Endothelial cell of umbilical vein (primary cell): ENCODE results near the gene ANKS1A. TPM values are rescaled to one million over a fixed set of nuclear protein-coding genes. Genes with fewer than 3 reads are reported as not detected.

ENCODE experiments used
- BruUV-seq: library from RNA; stranded (reverse); fragments of 400-500 nt; replicated peaks from 2 replicates; lab custom pipeline; 2021; lab: Mats Ljungman, UMichigan
- CTCF ChIA-PET: fragments of 300-600, 350-600 bp; sonication (Branson Sonifier 250); formaldehyde crosslinking; loops from one replicate; lab custom pipeline; 2021; ENCODE audit warnings: antibody characterized with exemption, inconsistent platforms; lab: Charles Lee
- POLR2A ChIA-PET: fragments of 300-600, 350-600 bp; sonication (Branson Sonifier 250); formaldehyde crosslinking; loops from one replicate; lab custom pipeline; 2021; ENCODE audit warnings: antibody characterized with exemption, inconsistent platforms; lab: Charles Lee
- DNase-seq: peaks from one replicate; pipeline ENCODE4 v3.0.0-alpha.2; 2011; ENCODE audit warnings: low read depth, low spot score
- FAIRE-seq: peaks from 2 replicates; lab custom pipeline; 2011; peaks lifted over from hg19 to GRCh38; lab: Jason Lieb, UNC
- H2AFZ ChIP-seq: 2 replicates; pipeline ENCODE4 v1.6.0; 2012; ENCODE audit warnings: low read depth, low read length, control low read depth, inconsistent platforms
- H3K27ac ChIP-seq: 2 replicates; pipeline ENCODE4 v1.5.1; 2011; ENCODE audit warnings: low read depth, mild to moderate bottlenecking, control low read depth, low read length, moderate library complexity; ENCODE audit not compliant: insufficient read depth
- H3K27me3 ChIP-seq, 2 experiments: 2 replicates each; pipeline versions ENCODE4 v1.6.0 to v1.6.1; 2011; ENCODE audit warnings: low read length in 2 of 2, mixed read lengths in 1 of 2; ENCODE audit not compliant: control insufficient read depth in 2 of 2, insufficient read depth in 2 of 2
- H3K36me3 ChIP-seq, 2 experiments: 2 replicates in 1 of 2; 3 replicates in 1 of 2; pipeline ENCODE4 v1.5.1; 2011; ENCODE audit warnings: low read length in 2 of 2, mild to moderate bottlenecking in 1 of 2, moderate library complexity in 1 of 2; ENCODE audit not compliant: control insufficient read depth in 2 of 2, insufficient read depth in 2 of 2; ENCODE audit errors: extremely low read depth in 1 of 2
- H3K4me1 ChIP-seq: 3 replicates; pipeline ENCODE4 v1.5.1; 2011; ENCODE audit warnings: mild to moderate bottlenecking, low read length; ENCODE audit not compliant: control insufficient read depth, insufficient read depth; ENCODE audit errors: extremely low read depth
- H3K4me2 ChIP-seq: 2 replicates; pipeline ENCODE4 v1.6.1; 2011; ENCODE audit warnings: low read length, control low read depth, mixed read lengths; ENCODE audit not compliant: insufficient read depth
- H3K4me3 ChIP-seq, 3 experiments: fragments of 200-600 bp in 1 of 3; sonication (generic), shearing (Covaris generic) in 1 of 3; replicated peaks in 1 of 3; 2 replicates each; pipeline ENCODE4 v1.5.1; 2011 to 2016; ENCODE audit warnings: control low read depth in 3 of 3, low read length in 3 of 3, mild to moderate bottlenecking in 2 of 3, inconsistent platforms in 1 of 3, low read depth in 1 of 3, moderate library complexity in 1 of 3; ENCODE audit not compliant: insufficient read depth in 1 of 3
- H3K79me2 ChIP-seq: 2 replicates; pipeline ENCODE4 v1.6.0; 2012; ENCODE audit warnings: low read length, inconsistent platforms; ENCODE audit not compliant: control insufficient read depth, insufficient read depth
- H3K9ac ChIP-seq: replicated peaks from 2 replicates; pipeline ENCODE3; 2011; ENCODE audit warnings: low read length, control low read depth; ENCODE audit not compliant: insufficient read depth; ENCODE audit errors: extremely low read depth
- H3K9me1 ChIP-seq: replicated peaks from 3 replicates; pipeline ENCODE4 v1.6.0; 2011; ENCODE audit warnings: mild to moderate bottlenecking, low read length; ENCODE audit not compliant: control insufficient read depth, insufficient read depth; ENCODE audit errors: extremely low read depth
- H3K9me3 ChIP-seq: replicated peaks from 2 replicates; pipeline ENCODE4 v1.5.1; 2012; ENCODE audit warnings: low read length, inconsistent platforms; ENCODE audit not compliant: control insufficient read depth, insufficient read depth
- H4K20me1 ChIP-seq: replicated peaks from 2 replicates; pipeline ENCODE3; 2011; ENCODE audit warnings: mild to moderate bottlenecking, low read length; ENCODE audit not compliant: control insufficient read depth, insufficient read depth; ENCODE audit errors: extremely low read depth
- CTCF ChIP-seq, 2 donors: IDR thresholded peaks; 1 replicate in 1 of 2; 2 replicates in 1 of 2; pipeline ENCODE4 v1.5.1; 2011; ENCODE audit warnings: low read length in 2 of 2, mild to moderate bottlenecking in 2 of 2, moderate library complexity in 2 of 2, control low read depth in 1 of 2, inconsistent platforms in 1 of 2, low read depth in 1 of 2; ENCODE audit not compliant: insufficient read depth in 1 of 2; ENCODE audit errors: extremely low read depth in 1 of 2
- EZH2 ChIP-seq: IDR thresholded peaks from 2 replicates; pipeline ENCODE4 v1.6.1; 2012; ENCODE audit warnings: borderline replicate concordance, low read depth, mild to moderate bottlenecking, moderate library complexity, low read length, inconsistent platforms; ENCODE audit not compliant: severe bottlenecking
- GATA2 ChIP-seq: IDR thresholded peaks from 2 replicates; pipeline ENCODE4 v1.7.0; 2011; ENCODE audit warnings: low read depth, mild to moderate bottlenecking, moderate library complexity, mixed read lengths, low read length; ENCODE audit not compliant: insufficient read length, insufficient read depth
- POLR2A ChIP-seq: IDR thresholded peaks from 2 replicates; pipeline ENCODE4 v1.6.1; 2012; ENCODE audit warnings: low read depth, mild to moderate bottlenecking, control low read depth, low read length
- POLR2AphosphoS5 ChIP-seq: IDR thresholded peaks from 2 replicates; pipeline ENCODE4 v1.6.1; 2012; ENCODE audit warnings: low read depth, mild to moderate bottlenecking, control low read depth, low read length, moderate library complexity; ENCODE audit not compliant: insufficient read depth
- dilution Hi-C: fragments of 300-500 bp; cut with MboI; formaldehyde crosslinking; loops from one replicate; pipeline ENCODE4 v1.15.0; 2019; ENCODE audit warnings: low sequenced_read_pairs; ENCODE audit not compliant: extremely low pct_ligation_motif_present
- intact Hi-C: fragments of 100-400 bp; cut with micrococcal nuclease; formaldehyde crosslinking; loops from one replicate; pipeline ENCODE4 v1.10.0; 2022
- polyA plus RNA-seq, 4 experiments: library from polyadenylated mRNA; depleted of rRNA in 3 of 4; stranded (reverse) in 3 of 4; unstranded in 1 of 4; fragments of >200 nt; gene quantifications; 2 replicates each; pipeline versions ENCODE4 v1.2.1 to v1.2.3, GENCODE V29; 2011 to 2012; ENCODE audit warnings: missing spikeins in 1 of 4
- total RNA-seq: library from RNA; stranded (reverse); gene quantifications from 2 replicates; pipeline ENCODE4 v1.2.3, GENCODE V29; 2021
- TF ChIP-seq, protein P1 (sequence below): IDR thresholded peaks from 2 replicates; pipeline ENCODE4 v1.6.1; 2011; ENCODE audit not compliant: insufficient read depth, insufficient read length

The ANKS1A gene
- total and polyA plus RNA-seq, 2 donors (not counting 3 experiments of a cell fraction or from before 2014, with no cell fraction given), result 8.9 to 26.1 TPM

DNA sequence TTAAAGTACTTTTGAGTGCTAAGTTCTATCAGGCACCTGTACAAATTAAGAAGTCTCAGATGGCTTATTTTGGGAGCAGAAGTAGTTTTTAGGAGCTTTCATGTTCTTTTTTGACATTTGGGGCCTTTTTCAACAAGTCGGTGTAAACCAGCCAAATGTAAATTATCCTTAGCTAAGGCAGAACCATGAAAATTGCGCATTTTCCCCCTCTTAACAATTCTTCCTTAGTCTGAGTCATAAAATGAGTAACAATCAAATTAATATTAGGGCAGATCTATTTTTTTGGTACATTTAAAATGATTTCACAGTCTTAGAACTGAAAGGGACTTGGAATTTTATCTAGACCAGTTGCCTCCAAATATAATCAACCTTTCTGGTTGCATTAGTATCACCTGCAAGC is 87.2 kb downstream of the ANKS1A start:
- no peak overlapping the region for H3K4me3 ChIP-seq
- H4K20me1 ChIP-seq, result no peaks in the 10 kb centered on the region
- dilution Hi-C loops, result no loop called here
- intact Hi-C loops, result no loop called here
- H3K9me3 ChIP-seq, result no peaks in the 10 kb centered on the region
- H3K4me1 ChIP-seq, result no peaks in the 10 kb centered on the region
- ChIA-PET POLR2A (no interaction called here), CTCF (interaction anchor here (1.2 to 1.5 kb wide), 2 partner anchors 10 to 11 kb away, joined by 3 to 7 read pairs; no protein-coding TSS in a partner anchor)
- BruUV-seq, result no TSS peak
- no peak overlapping the region for H3K9ac ChIP-seq
- DNase-seq, result no peak
- no peak overlapping the region for H3K27ac ChIP-seq
- no peaks in the 10 kb centered on the region for H3K27me3 ChIP-seq
- TF ChIP-seq CTCF (IDR thresholded peaks at IDR 0.05; ENCODE audit: extremely low read depth in 1 of 2, insufficient read depth in 1 of 2, low read depth in 1 of 2, low read length in 2 of 2) (no peak), GATA2 (no peak), POLR2A (no peak), POLR2AphosphoS5 (no peak), EZH2 (no peak)
- TF ChIP-seq, protein P1, sequence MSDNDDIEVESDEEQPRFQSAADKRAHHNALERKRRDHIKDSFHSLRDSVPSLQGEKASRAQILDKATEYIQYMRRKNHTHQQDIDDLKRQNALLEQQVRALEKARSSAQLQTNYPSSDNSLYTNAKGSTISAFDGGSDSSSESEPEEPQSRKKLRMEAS, result no peak
- H3K4me2 ChIP-seq, result no peak overlapping the region
- H3K79me2 ChIP-seq, result no peaks in the 10 kb centered on the region
- no peak overlapping the region for H2AFZ ChIP-seq
- FAIRE-seq, result no peak
- H3K36me3 ChIP-seq, result no peaks in the 10 kb centered on the region
- no peaks in the 10 kb centered on the region for H3K9me1 ChIP-seq
